Liver (tissue), 9 donors: ENCODE results near the gene NOC2L. TPM values are rescaled to one million over a fixed set of nuclear protein-coding genes. Genes with fewer than 3 reads are reported as not detected.

Experiments
- DNase-seq: peaks from one replicate; pipeline ENCODE4 v3.0.0-alpha.2; 2017; ENCODE audit warnings: low spot score
- H3K27ac ChIP-seq, 2 donors: one replicate each; pipeline ENCODE4 v1.7.0; 2013; ENCODE audit warnings: inconsistent platforms in 2 of 2, low read length in 2 of 2, control low read depth in 1 of 2, low read depth in 1 of 2, mild to moderate bottlenecking in 1 of 2
- H3K27me3 ChIP-seq, 4 donors: one replicate each; pipeline versions ENCODE4 v1.6.1 to v1.7.0; 2013; ENCODE audit warnings: low read length in 3 of 4, inconsistent platforms in 1 of 4, mild to moderate bottlenecking in 1 of 4, moderate library complexity in 1 of 4; ENCODE audit not compliant: control insufficient read depth in 4 of 4, insufficient read depth in 4 of 4
- H3K36me3 ChIP-seq, 4 donors: one replicate each; pipeline versions ENCODE4 v1.6.1 to v1.7.0; 2013; ENCODE audit warnings: low read length in 3 of 4, mild to moderate bottlenecking in 3 of 4, low read depth in 1 of 4, moderate library complexity in 1 of 4; ENCODE audit not compliant: control insufficient read depth in 4 of 4, insufficient read depth in 3 of 4
- H3K4me1 ChIP-seq, 4 donors: one replicate each; pipeline versions ENCODE4 v1.6.1 to v1.7.0; 2013; ENCODE audit warnings: low read length in 3 of 4, mild to moderate bottlenecking in 3 of 4, moderate library complexity in 1 of 4; ENCODE audit not compliant: control insufficient read depth in 4 of 4, insufficient read depth in 4 of 4
- H3K4me3 ChIP-seq, 3 donors: one replicate each; pipeline versions ENCODE4 v1.6.1 to v1.7.0; 2013; ENCODE audit warnings: low read length in 3 of 3, control low read depth in 1 of 3, low read depth in 1 of 3, mild to moderate bottlenecking in 1 of 3
- H3K9ac ChIP-seq, 2 donors: one replicate each; pipeline ENCODE4 v1.7.0; 2013; ENCODE audit warnings: low read length in 2 of 2, mild to moderate bottlenecking in 2 of 2, moderate library complexity in 2 of 2, control low read depth in 1 of 2, low read depth in 1 of 2
- H3K9me3 ChIP-seq, 4 donors: one replicate each; pipeline versions ENCODE4 v1.6.1 to v1.7.0; 2013; ENCODE audit warnings: low read length in 3 of 4; ENCODE audit not compliant: control insufficient read depth in 4 of 4
- ATF3 ChIP-seq: IDR thresholded peaks from 2 replicates; pipeline ENCODE4 v1.6.1; 2016; ENCODE audit warnings: antibody characterized with exemption
- EGR1 ChIP-seq, 2 donors: IDR thresholded peaks; 2 replicates each; pipeline ENCODE4 v1.6.1; 2016 to 2018; ENCODE audit warnings: antibody characterized with exemption in 2 of 2, low read depth in 2 of 2
- FOXA1 ChIP-seq: IDR thresholded peaks from 2 replicates; pipeline ENCODE4 v1.6.1; 2016; ENCODE audit warnings: antibody characterized with exemption
- FOXA2 ChIP-seq: IDR thresholded peaks from 2 replicates; pipeline ENCODE4 v1.6.1; 2016; ENCODE audit warnings: antibody characterized with exemption
- GABPA ChIP-seq, 2 donors: IDR thresholded peaks in 1 of 2; conservative IDR thresholded peaks in 1 of 2; 2 replicates each; pipeline ENCODE4 v1.6.1; 2016; ENCODE audit warnings: antibody characterized with exemption in 2 of 2, mild to moderate bottlenecking in 1 of 2, moderate library complexity in 1 of 2
- HNF4A ChIP-seq, 2 donors: conservative IDR thresholded peaks; 2 replicates each; pipeline ENCODE4 v1.6.1; 2016; ENCODE audit warnings: antibody characterized with exemption in 2 of 2, mild to moderate bottlenecking in 2 of 2
- JUND ChIP-seq, 2 donors: IDR thresholded peaks; 2 replicates each; pipeline ENCODE4 v1.6.1; 2016; ENCODE audit warnings: antibody characterized with exemption in 2 of 2
- MAX ChIP-seq: IDR thresholded peaks from 2 replicates; pipeline ENCODE4 v1.6.1; 2016; ENCODE audit warnings: antibody characterized with exemption
- NR2F2 ChIP-seq: IDR thresholded peaks from 2 replicates; pipeline ENCODE4 v1.6.1; 2016; ENCODE audit warnings: antibody characterized with exemption
- RAD21 ChIP-seq, 2 donors: IDR thresholded peaks; 2 replicates each; pipeline ENCODE4 v1.6.1; 2016; ENCODE audit warnings: antibody characterized with exemption in 2 of 2, mild to moderate bottlenecking in 2 of 2
- SP1 ChIP-seq: IDR thresholded peaks from 2 replicates; pipeline ENCODE4 v1.6.1; 2018; ENCODE audit warnings: antibody characterized with exemption, mild to moderate bottlenecking
- TAF1 ChIP-seq: conservative IDR thresholded peaks from 2 replicates; pipeline ENCODE4 v1.6.1; 2016; ENCODE audit warnings: antibody characterized with exemption, mild to moderate bottlenecking
- ZBTB33 ChIP-seq: IDR thresholded peaks from 2 replicates; pipeline ENCODE4 v1.6.1; 2016; ENCODE audit warnings: antibody characterized with exemption
- WGBS: extraction: QIAGEN DNeasy Blood & Tissue Kit; methylation state at CpG from one replicate; pipeline ENCODE4 v1.1.7; 2013; 5-methylcytosine and 5-hydroxymethylcytosine counted together
- polyA plus RNA-seq, 2 donors: library from polyadenylated mRNA; stranded (reverse) in 1 of 2; unstranded in 1 of 2; fragments of 200-250 nt in 1 of 2; fragments of >200 nt in 1 of 2; fragmentation: Nextera tagmentation in 1 of 2; extraction: Ambion mirVana in 1 of 2; gene quantifications; one replicate each; pipeline versions ENCODE4 v1.2.1 to v1.2.3, GENCODE V29; 2013 to 2015
- total RNA-seq, 2 donors: library from RNA; depleted of rRNA; stranded (reverse); fragments of >200 nt; gene quantifications; one replicate each; pipeline ENCODE4 v1.2.3, GENCODE V29; 2014
- TF ChIP-seq, protein P1 (sequence below): fragments of 150-350 bp; IDR thresholded peaks from 2 replicates; pipeline ENCODE4 v1.5.1; 2017; ENCODE audit warnings: improper control_type of control experiment, low read depth, low read length; ENCODE audit not compliant: missing input control
- donor health status: healthy.
- donor health status: healthy.
- donor health status: healthy.
- donor health status: healthy.
- donor health status: healthy.

The NOC2L gene
- total and polyA plus RNA-seq, 4 donors: 17.1 to 34.5 (median 30.0) TPM

DNA sequence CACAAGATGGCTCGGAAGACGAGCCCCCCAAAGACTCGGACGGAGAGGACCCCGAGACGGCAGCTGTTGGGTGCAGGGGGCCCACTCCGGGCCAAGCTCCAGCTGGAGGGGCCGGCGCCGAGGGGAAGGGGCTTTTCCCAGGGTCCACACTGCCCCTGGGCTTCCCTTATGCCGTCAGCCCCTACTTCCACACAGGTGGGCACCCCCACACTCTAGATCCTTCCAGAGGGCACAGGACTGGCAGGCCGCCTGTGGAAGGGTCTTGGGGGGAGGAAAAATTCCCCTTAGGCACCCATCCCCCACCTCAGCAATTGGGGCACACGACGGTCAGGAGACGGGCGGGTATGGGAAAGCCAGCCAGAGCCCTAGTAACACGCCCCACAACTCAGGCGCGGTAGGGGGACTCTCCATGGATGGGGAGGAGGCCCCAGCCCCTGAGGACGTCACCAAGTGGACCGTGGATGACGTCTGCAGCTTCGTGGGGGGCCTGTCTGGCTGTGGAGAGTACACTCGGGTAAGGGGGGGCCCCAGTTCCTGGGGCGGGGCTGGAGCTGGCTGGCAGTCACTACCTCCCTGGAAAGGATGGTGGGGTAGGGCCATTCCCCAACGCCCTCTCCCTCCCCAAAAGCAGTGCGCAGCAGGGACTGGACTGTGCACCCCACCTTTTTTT is 16.1 kb downstream of the NOC2L start:
- no peak overlapping the region for H3K9ac ChIP-seq
- peaks cover 0 to 2% (median 0%) of the 10 kb centered on the region in 4 donors for H3K27me3 ChIP-seq
- peak overlapping the region; percentile 37 to 54 for H3K27ac ChIP-seq
- peaks cover 0 to 31% (median 5%) of the 10 kb centered on the region in 4 donors for H3K36me3 ChIP-seq
- H3K9me3 ChIP-seq: no peaks in the 10 kb centered on the region
- H3K4me1 ChIP-seq: peaks cover 15 to 35% (median 21%) of the 10 kb centered on the region in 4 donors
- TF ChIP-seq ZBTB33: no peak
- TF ChIP-seq JUND (IDR thresholded peaks at IDR 0.05): no peak
- no peak for TF ChIP-seq FOXA2
- no peak for TF ChIP-seq GABPA (IDR thresholded peaks at IDR 0.05 in 1 of 2, conservative IDR thresholded peaks at IDR 0.05 in 1 of 2)
- TF ChIP-seq MAX: no peak
- no peak for TF ChIP-seq NR2F2
- TF ChIP-seq HNF4A (conservative IDR thresholded peaks at IDR 0.05): no peak
- TF ChIP-seq SP1: no peak
- no peak for TF ChIP-seq RAD21 (IDR thresholded peaks at IDR 0.05)
- TF ChIP-seq ATF3: no peak
- no peak for TF ChIP-seq EGR1 (IDR thresholded peaks at IDR 0.05; ENCODE audit: low read depth in 2 of 2)
- 28% methylated on average over 27 of the region's 27 CpGs for WGBS
- DNase-seq: no peak
- H3K4me3 ChIP-seq: peak overlapping the region in 1 of 3 donors; percentile 50

- peaks cover 0 to 25% (median 4%) of the 10 kb centered on the region in 4 donors for H3K36me3 ChIP-seq
- 3% methylated on average over 48 of the region's 48 CpGs for WGBS
- H3K9me3 ChIP-seq: no peaks in the 10 kb centered on the region
- TF ChIP-seq, protein P1, sequence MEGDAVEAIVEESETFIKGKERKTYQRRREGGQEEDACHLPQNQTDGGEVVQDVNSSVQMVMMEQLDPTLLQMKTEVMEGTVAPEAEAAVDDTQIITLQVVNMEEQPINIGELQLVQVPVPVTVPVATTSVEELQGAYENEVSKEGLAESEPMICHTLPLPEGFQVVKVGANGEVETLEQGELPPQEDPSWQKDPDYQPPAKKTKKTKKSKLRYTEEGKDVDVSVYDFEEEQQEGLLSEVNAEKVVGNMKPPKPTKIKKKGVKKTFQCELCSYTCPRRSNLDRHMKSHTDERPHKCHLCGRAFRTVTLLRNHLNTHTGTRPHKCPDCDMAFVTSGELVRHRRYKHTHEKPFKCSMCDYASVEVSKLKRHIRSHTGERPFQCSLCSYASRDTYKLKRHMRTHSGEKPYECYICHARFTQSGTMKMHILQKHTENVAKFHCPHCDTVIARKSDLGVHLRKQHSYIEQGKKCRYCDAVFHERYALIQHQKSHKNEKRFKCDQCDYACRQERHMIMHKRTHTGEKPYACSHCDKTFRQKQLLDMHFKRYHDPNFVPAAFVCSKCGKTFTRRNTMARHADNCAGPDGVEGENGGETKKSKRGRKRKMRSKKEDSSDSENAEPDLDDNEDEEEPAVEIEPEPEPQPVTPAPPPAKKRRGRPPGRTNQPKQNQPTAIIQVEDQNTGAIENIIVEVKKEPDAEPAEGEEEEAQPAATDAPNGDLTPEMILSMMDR: no peak
- no peak for TF ChIP-seq NR2F2
- TF ChIP-seq HNF4A (conservative IDR thresholded peaks at IDR 0.05): no peak
- TF ChIP-seq FOXA2: no peak
- no peak for TF ChIP-seq ZBTB33
- no peak for TF ChIP-seq FOXA1
- TF ChIP-seq TAF1: no peak
- no peak for TF ChIP-seq JUND (IDR thresholded peaks at IDR 0.05)
- TF ChIP-seq GABPA (IDR thresholded peaks at IDR 0.05 in 1 of 2, conservative IDR thresholded peaks at IDR 0.05 in 1 of 2): no peak
- no peak for TF ChIP-seq ATF3
- no peak for TF ChIP-seq RAD21 (IDR thresholded peaks at IDR 0.05)
- peaks cover 15 to 35% (median 21%) of the 10 kb centered on the region in 4 donors for H3K4me1 ChIP-seq
- peak overlapping the region in 1 of 3 donors; percentile 50 for H3K4me3 ChIP-seq
- H3K9ac ChIP-seq: no peak overlapping the region
- H3K27me3 ChIP-seq: peaks cover 0 to 2% (median 0%) of the 10 kb centered on the region in 4 donors
- no peak for DNase-seq
- peak overlapping the region; percentile 37 to 54 for H3K27ac ChIP-seq
These were observed 16.6 kb downstream of the NOC2L start for GRCh38 chr1:942411-942821.
